ENCODE measurements around the gene C1orf141. TPM values are rescaled to one million over a fixed set of nuclear protein-coding genes. Genes with fewer than 3 reads are reported as not detected.
"Not testable (repeated sequence)": the region's sequence is repeated elsewhere in the genome, so short reads cannot be mapped to it uniquely, and the experiment has no call there.

C1orf141 gene
- total and polyA plus RNA-seq, 4 donors, result not detected

DNA sequence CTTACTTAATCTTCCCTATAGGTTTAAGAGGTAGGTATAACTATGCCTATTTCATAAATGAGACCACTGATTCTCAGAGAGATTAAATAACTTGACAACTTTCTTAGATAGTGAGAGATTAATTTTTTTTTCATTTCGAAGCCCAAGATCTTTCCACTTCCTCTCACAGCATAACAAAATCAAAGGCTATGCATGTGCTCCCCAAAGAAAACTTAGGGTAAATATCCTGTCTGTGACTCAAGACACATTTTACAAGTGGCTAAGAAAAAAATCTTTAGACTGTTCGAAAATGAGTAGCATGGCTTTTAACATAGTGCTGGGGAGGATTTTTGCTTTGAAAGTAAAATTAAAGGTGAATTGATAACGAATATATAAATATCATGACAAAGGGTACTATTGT is 8.2 kb upstream of the C1orf141 start:
- no peaks in the 10 kb centered on the region for H3K9me3 ChIP-seq (ENCODE audit: control insufficient read depth in 4 of 4, low read length in 3 of 4)
- H3K4me1 ChIP-seq (ENCODE audit: control insufficient read depth in 4 of 4, insufficient read depth in 4 of 4, low read length in 3 of 4), result peaks cover 0 to 3% (median 1%) of the 10 kb centered on the region in 4 donors
- H3K36me3 ChIP-seq (ENCODE audit: control insufficient read depth in 4 of 4, insufficient read depth in 3 of 4, low read depth in 1 of 4, low read length in 3 of 4), result no peaks in the 10 kb centered on the region
- H3K9ac ChIP-seq (ENCODE audit: low read depth in 1 of 2, low read length in 2 of 2), result no peak overlapping the region
- 72% methylated on average over 3 of the region's 3 CpGs for WGBS
- TF ChIP-seq SP1 (IDR thresholded peaks at IDR 0.05), result no peak
- TF ChIP-seq HNF4G (IDR thresholded peaks at IDR 0.05), result no peak
- no peak for TF ChIP-seq REST (IDR thresholded peaks at IDR 0.05)
- no peak for TF ChIP-seq JUND (IDR thresholded peaks at IDR 0.05)
- no peak for TF ChIP-seq FOXA2 (IDR thresholded peaks at IDR 0.05)
- no peak overlapping the region for H3K27ac ChIP-seq (ENCODE audit: low read depth in 1 of 2, low read length in 2 of 2)
- H3K27me3 ChIP-seq (ENCODE audit: control insufficient read depth in 4 of 4, insufficient read depth in 4 of 4, low read length in 3 of 4), result no peaks in the 10 kb centered on the region
- H3K4me3 ChIP-seq (ENCODE audit: low read depth in 1 of 3, low read length in 3 of 3), result no peak overlapping the region
- DNase-seq (ENCODE audit: low spot score), result no peak

DNA sequence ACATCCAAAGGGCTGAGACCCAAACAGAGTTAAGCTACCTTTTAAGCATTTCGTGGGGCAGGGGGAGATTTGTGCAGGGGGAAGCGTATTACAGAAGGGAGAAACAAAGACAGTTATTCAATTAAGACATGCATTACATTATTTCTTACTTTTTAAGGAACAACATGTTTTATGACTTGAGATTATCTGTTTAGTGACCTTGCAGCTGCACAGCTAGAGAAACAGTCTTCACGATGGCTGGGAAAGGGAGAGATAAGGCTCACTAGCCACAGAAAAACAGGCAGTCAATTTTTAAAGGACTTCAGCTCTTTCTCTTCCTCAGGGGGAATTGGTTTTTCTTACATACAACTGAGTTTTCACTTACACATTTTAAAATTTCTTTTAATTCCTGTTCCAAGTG is 7.1 kb upstream of the C1orf141 start:
- 81% methylated on average over 3 of the region's 3 CpGs for WGBS
- not testable (repeated sequence) for H3K27ac ChIP-seq (ENCODE audit: low read depth in 1 of 2, low read length in 2 of 2); H3K9ac ChIP-seq (ENCODE audit: low read depth in 1 of 2, low read length in 2 of 2); DNase-seq (ENCODE audit: low spot score); H3K4me3 ChIP-seq (ENCODE audit: low read depth in 1 of 3, low read length in 3 of 3); H3K27me3 ChIP-seq (ENCODE audit: control insufficient read depth in 4 of 4, insufficient read depth in 4 of 4, low read length in 3 of 4); H3K36me3 ChIP-seq (ENCODE audit: control insufficient read depth in 4 of 4, insufficient read depth in 3 of 4, low read depth in 1 of 4, low read length in 3 of 4); H3K4me1 ChIP-seq (ENCODE audit: control insufficient read depth in 4 of 4, insufficient read depth in 4 of 4, low read length in 3 of 4); H3K9me3 ChIP-seq (ENCODE audit: control insufficient read depth in 4 of 4, low read length in 3 of 4)

GRCh38 chr1:67140460-67140859 is 5.7 kb upstream of the C1orf141 start:
- peaks cover 0 to 3% (median 1%) of the 10 kb centered on the region in 4 donors for H3K4me1 ChIP-seq (ENCODE audit: control insufficient read depth in 4 of 4, insufficient read depth in 4 of 4, low read length in 3 of 4)
- WGBS, result 93% methylated on average over 2 of the region's 2 CpGs
- H3K27me3 ChIP-seq (ENCODE audit: control insufficient read depth in 4 of 4, insufficient read depth in 4 of 4, low read length in 3 of 4), result no peaks in the 10 kb centered on the region
- H3K9me3 ChIP-seq (ENCODE audit: control insufficient read depth in 4 of 4, low read length in 3 of 4), result no peaks in the 10 kb centered on the region
- H3K36me3 ChIP-seq (ENCODE audit: control insufficient read depth in 4 of 4, insufficient read depth in 3 of 4, low read depth in 1 of 4, low read length in 3 of 4), result no peaks in the 10 kb centered on the region
- no peak overlapping the region for H3K27ac ChIP-seq (ENCODE audit: low read depth in 1 of 2, low read length in 2 of 2)
- no peak overlapping the region for H3K9ac ChIP-seq (ENCODE audit: low read depth in 1 of 2, low read length in 2 of 2)
- DNase-seq (ENCODE audit: low spot score), result no peak
- no peak overlapping the region for H3K4me3 ChIP-seq (ENCODE audit: low read depth in 1 of 3, low read length in 3 of 3)
- no peak for TF ChIP-seq EGR1 (IDR thresholded peaks at IDR 0.05; ENCODE audit: low read depth in 2 of 2)
- TF ChIP-seq FOXA1 (IDR thresholded peaks at IDR 0.05), result no peak
- TF ChIP-seq ZBTB33 (IDR thresholded peaks at IDR 0.05), result no peak
- TF ChIP-seq RAD21 (IDR thresholded peaks at IDR 0.05), result no peak
- TF ChIP-seq, protein P1, sequence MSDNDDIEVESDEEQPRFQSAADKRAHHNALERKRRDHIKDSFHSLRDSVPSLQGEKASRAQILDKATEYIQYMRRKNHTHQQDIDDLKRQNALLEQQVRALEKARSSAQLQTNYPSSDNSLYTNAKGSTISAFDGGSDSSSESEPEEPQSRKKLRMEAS (IDR thresholded peaks at IDR 0.05), result no peak
- TF ChIP-seq TAF1 (conservative IDR thresholded peaks at IDR 0.05), result no peak
- no peak for TF ChIP-seq NR2F2 (IDR thresholded peaks at IDR 0.05)
- no peak for TF ChIP-seq YY1 (IDR thresholded peaks at IDR 0.05)
- TF ChIP-seq, protein P2, sequence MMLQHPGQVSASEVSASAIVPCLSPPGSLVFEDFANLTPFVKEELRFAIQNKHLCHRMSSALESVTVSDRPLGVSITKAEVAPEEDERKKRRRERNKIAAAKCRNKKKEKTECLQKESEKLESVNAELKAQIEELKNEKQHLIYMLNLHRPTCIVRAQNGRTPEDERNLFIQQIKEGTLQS (IDR thresholded peaks at IDR 0.05), result no peak
- TF ChIP-seq HNF4A (conservative IDR thresholded peaks at IDR 0.05), result no peak
- no peak for TF ChIP-seq CTCF (IDR thresholded peaks at IDR 0.05; ENCODE audit: low read depth, low read length, missing input control)
- TF ChIP-seq GABPA (IDR thresholded peaks at IDR 0.05 in 1 of 2, conservative IDR thresholded peaks at IDR 0.05 in 1 of 2), result no peak
- TF ChIP-seq REST (IDR thresholded peaks at IDR 0.05), result no peak

Measured in liver (tissue), 9 donors.